Vagina (tissue), 2 donors: ENCODE measurements around the gene APOBEC3G. TPM values are rescaled to one million over a fixed set of nuclear protein-coding genes. Genes with fewer than 3 reads are reported as not detected.

ENCODE experiments used
- DNase-seq, 2 donors: peaks; one replicate each; pipeline ENCODE4 v3.0.0-alpha.2; 2017; ENCODE audit errors: extremely low spot score in 2 of 2
- H3K27ac ChIP-seq: fragments of 200-600 bp; sonication (generic); one replicate; pipeline ENCODE4 v1.5.1; 2019
- H3K27me3 ChIP-seq: fragments of 200-600 bp; sonication (generic); one replicate; pipeline ENCODE4 v1.5.1; 2019
- H3K36me3 ChIP-seq, 2 donors: fragments of 200-600 bp; sonication (generic); one replicate each; pipeline ENCODE4 v1.5.1; 2017 to 2019
- H3K4me1 ChIP-seq: fragments of 200-600 bp; sonication (generic); one replicate; pipeline ENCODE4 v1.5.1; 2019
- H3K4me3 ChIP-seq, 2 donors: fragments of 200-600 bp; sonication (generic); 1 replicate in 1 of 2; 2 replicates in 1 of 2; pipeline ENCODE4 v1.5.1; 2016 to 2019
- H3K9me3 ChIP-seq: fragments of 200-600 bp; sonication (generic); one replicate; pipeline ENCODE4 v1.5.1; 2019
- POLR2A ChIP-seq, 2 donors: fragments of 450-650 bp; IDR thresholded peaks; one replicate each; pipeline ENCODE4 v1.6.1; 2017; ENCODE audit warnings: antibody characterized with exemption in 2 of 2, mild to moderate bottlenecking in 2 of 2, moderate library complexity in 2 of 2
- POLR2AphosphoS5 ChIP-seq, 2 donors: sonication (generic); formaldehyde crosslinking; IDR thresholded peaks; one replicate each; pipeline ENCODE4 v1.9.0; 2017; ENCODE audit warnings: antibody characterized with exemption in 2 of 2, mild to moderate bottlenecking in 2 of 2, low read depth in 1 of 2; ENCODE audit not compliant: insufficient read depth in 1 of 2
- intact Hi-C: fragments of 100-400 bp; cut with DNase I; formaldehyde crosslinking; loops from one replicate; pipeline ENCODE4 v1.15.1; 2023
- total RNA-seq: library from RNA; depleted of rRNA; stranded (reverse); fragments of >200 nt; gene quantifications from one replicate; pipeline ENCODE4 v1.2.3, GENCODE V29; 2016
- TF ChIP-seq, protein P1 (sequence below), 3 experiments: fragments of 450-650 bp in 2 of 3; fragments of 200-600 bp in 1 of 3; sonication (generic) in 1 of 3; IDR thresholded peaks; one replicate each; pipeline ENCODE4 v1.5.1; 2017 to 2019; ENCODE audit warnings: antibody characterized with exemption in 3 of 3, mild to moderate bottlenecking in 2 of 3, moderate library complexity in 2 of 3

Gene APOBEC3G
- total RNA-seq, 1 donor from 2014 or later, result 8.3 TPM

DNA sequence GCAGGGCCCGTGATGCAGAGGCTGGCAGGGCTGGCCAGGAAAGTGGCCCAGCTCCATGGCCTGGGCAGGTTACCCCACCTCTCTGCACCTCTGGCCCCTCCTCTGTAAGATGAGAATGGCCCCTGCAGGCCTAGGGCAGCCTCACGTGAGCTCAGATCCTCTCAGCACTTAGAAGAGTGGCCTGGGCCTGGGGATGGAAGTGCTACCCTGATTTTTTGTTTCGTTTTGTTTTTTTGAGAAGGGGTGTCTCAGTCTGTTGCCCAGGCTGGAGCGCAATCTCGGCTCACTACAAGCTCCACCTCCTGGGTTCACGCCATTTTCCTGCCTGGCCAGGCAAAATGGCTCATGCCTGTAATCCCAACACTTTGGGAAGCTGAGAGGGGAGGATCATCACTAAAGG lies 21.0 kb downstream of the APOBEC3G start:
- no peak overlapping the region for H3K27ac ChIP-seq
- no peak for DNase-seq

DNA sequence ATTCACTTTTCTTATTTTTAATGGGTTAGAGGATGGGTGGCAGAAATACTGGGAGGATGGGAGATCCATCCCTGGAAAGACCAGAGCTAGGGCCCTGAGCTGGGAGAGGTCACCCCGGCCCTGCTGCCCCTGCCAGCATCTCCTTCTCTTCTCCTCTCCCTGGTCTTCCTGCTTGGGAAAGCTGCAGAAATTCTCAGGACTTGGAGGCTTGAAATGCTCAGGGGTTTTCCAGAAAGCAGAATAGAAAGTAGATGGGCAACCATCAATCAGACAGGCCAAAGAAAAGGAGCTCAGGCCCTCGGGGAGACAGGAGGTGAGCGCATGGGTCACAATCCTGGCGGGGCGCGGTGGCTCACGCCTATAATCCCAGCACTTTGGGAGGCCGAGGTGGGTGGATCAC lies 21.5 kb downstream of the APOBEC3G start:
- H3K4me1 ChIP-seq, result peaks cover 12% of the 10 kb centered on the region
- H3K27me3 ChIP-seq, result no peaks in the 10 kb centered on the region
- no peak for DNase-seq
- intact Hi-C loops, result no loop called here
- no peak for TF ChIP-seq POLR2A (IDR thresholded peaks at IDR 0.05)
- no peak for TF ChIP-seq POLR2AphosphoS5 (IDR thresholded peaks at IDR 0.05; ENCODE audit: insufficient read depth in 1 of 2, low read depth in 1 of 2)
- TF ChIP-seq, protein P1, sequence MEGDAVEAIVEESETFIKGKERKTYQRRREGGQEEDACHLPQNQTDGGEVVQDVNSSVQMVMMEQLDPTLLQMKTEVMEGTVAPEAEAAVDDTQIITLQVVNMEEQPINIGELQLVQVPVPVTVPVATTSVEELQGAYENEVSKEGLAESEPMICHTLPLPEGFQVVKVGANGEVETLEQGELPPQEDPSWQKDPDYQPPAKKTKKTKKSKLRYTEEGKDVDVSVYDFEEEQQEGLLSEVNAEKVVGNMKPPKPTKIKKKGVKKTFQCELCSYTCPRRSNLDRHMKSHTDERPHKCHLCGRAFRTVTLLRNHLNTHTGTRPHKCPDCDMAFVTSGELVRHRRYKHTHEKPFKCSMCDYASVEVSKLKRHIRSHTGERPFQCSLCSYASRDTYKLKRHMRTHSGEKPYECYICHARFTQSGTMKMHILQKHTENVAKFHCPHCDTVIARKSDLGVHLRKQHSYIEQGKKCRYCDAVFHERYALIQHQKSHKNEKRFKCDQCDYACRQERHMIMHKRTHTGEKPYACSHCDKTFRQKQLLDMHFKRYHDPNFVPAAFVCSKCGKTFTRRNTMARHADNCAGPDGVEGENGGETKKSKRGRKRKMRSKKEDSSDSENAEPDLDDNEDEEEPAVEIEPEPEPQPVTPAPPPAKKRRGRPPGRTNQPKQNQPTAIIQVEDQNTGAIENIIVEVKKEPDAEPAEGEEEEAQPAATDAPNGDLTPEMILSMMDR (IDR thresholded peaks at IDR 0.05), result no peak
- no peaks in the 10 kb centered on the region for H3K36me3 ChIP-seq
- no peak overlapping the region for H3K4me3 ChIP-seq
- no peak overlapping the region for H3K27ac ChIP-seq
- H3K9me3 ChIP-seq, result no peaks in the 10 kb centered on the region

More for the DNA sequence above, 21.0 kb downstream of the APOBEC3G start:
- TF ChIP-seq POLR2AphosphoS5 (IDR thresholded peaks at IDR 0.05; ENCODE audit: insufficient read depth in 1 of 2, low read depth in 1 of 2), result no peak
- TF ChIP-seq POLR2A (IDR thresholded peaks at IDR 0.05), result no peak
- TF ChIP-seq, protein P1 (IDR thresholded peaks at IDR 0.05), result no peak
- intact Hi-C loops, result no loop called here
- no peaks in the 10 kb centered on the region for H3K9me3 ChIP-seq
- H3K4me3 ChIP-seq, result no peak overlapping the region
- H3K4me1 ChIP-seq, result peaks cover 12% of the 10 kb centered on the region
- no peaks in the 10 kb centered on the region for H3K36me3 ChIP-seq
- no peaks in the 10 kb centered on the region for H3K27me3 ChIP-seq

DNA sequence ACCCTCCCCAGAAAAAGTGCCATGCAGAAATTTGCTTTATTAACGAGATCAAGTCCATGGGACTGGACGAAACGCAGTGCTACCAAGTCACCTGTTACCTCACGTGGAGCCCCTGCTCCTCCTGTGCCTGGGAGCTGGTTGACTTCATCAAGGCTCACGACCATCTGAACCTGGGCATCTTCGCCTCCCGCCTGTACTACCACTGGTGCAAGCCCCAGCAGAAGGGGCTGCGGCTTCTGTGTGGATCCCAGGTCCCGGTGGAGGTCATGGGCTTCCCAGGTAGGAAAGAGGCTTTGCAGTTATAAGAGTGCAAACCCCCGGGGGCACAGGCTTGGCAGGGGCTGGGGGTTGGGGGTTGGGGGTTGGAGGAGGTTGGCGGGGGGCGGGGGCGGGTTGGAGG lies 24.2 kb downstream of the APOBEC3G start:
- TF ChIP-seq, protein P1 (IDR thresholded peaks at IDR 0.05), result no peak
- TF ChIP-seq POLR2A (IDR thresholded peaks at IDR 0.05) (no peak), POLR2AphosphoS5 (IDR thresholded peaks at IDR 0.05; ENCODE audit: insufficient read depth in 1 of 2, low read depth in 1 of 2) (no peak)
- no peak overlapping the region for H3K27ac ChIP-seq
- no peaks in the 10 kb centered on the region for H3K9me3 ChIP-seq
- peaks cover 12% of the 10 kb centered on the region for H3K4me1 ChIP-seq
- H3K4me3 ChIP-seq, result no peak overlapping the region
- H3K27me3 ChIP-seq, result no peaks in the 10 kb centered on the region
- no peak for DNase-seq
- intact Hi-C loops, result no loop called here
- H3K36me3 ChIP-seq, result no peaks in the 10 kb centered on the region

DNA sequence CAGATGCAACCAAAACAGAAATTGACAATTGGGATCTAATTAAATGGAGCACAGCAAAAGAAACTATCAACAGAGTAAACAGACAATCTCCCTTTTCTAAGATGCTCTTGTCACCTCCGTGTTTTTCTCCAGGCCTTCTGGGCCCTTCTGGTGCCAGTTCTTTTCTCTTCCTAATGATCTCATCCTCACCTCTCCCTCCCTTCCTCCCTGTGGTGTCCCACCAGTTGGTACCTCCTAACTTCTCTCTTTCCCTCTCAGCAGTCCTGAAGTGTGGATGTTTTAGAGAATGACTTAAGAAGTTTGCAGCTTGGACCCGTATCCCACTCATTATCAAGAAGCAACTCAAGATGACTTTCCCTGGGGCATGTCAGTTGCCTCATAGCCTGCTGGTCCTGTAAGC lies 26.4 kb downstream of the APOBEC3G start:
- H3K4me1 ChIP-seq, result no peaks in the 10 kb centered on the region
- TF ChIP-seq, protein P1 (IDR thresholded peaks at IDR 0.05), result no peak
- TF ChIP-seq POLR2AphosphoS5 (IDR thresholded peaks at IDR 0.05; ENCODE audit: insufficient read depth in 1 of 2, low read depth in 1 of 2) (no peak), POLR2A (IDR thresholded peaks at IDR 0.05) (no peak)
- no peak overlapping the region for H3K4me3 ChIP-seq
- H3K27me3 ChIP-seq, result no peaks in the 10 kb centered on the region
- H3K36me3 ChIP-seq, result no peaks in the 10 kb centered on the region
- DNase-seq, result no peak
- H3K9me3 ChIP-seq, result no peaks in the 10 kb centered on the region
- no peak overlapping the region for H3K27ac ChIP-seq
- intact Hi-C loops, result no loop called here

DNA sequence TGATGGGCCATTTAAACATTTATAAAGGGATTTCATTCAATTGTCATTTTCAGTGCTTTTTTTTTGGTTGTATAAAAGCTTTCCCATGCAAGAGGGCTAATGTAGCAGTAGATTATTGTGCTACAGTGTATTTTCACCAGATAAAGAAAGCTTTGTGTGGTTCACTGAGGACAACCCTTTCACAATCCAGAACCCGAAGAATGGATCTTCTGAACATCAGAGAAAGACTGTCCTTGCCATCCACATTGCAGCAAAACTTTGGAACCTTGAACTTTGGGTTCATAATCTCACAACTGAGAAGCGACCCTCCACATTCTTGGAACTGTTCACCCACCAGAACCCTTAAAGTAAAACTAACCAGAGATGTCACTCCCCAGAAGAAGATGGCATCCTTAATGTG lies 29.3 kb downstream of the APOBEC3G start:
- no peaks in the 10 kb centered on the region for H3K4me1 ChIP-seq
- no peak overlapping the region for H3K27ac ChIP-seq
- no peaks in the 10 kb centered on the region for H3K36me3 ChIP-seq
- no peaks in the 10 kb centered on the region for H3K9me3 ChIP-seq
- no peaks in the 10 kb centered on the region for H3K27me3 ChIP-seq
- no peak for TF ChIP-seq POLR2AphosphoS5 (IDR thresholded peaks at IDR 0.05; ENCODE audit: insufficient read depth in 1 of 2, low read depth in 1 of 2)
- no peak for TF ChIP-seq POLR2A (IDR thresholded peaks at IDR 0.05)
- TF ChIP-seq, protein P1 (IDR thresholded peaks at IDR 0.05), result no peak
- DNase-seq, result no peak
- intact Hi-C loops, result no loop called here
- H3K4me3 ChIP-seq, result no peak overlapping the region
